GM19099 (cell line): Measurements from ENCODE around the gene RPS29.

ENCODE experiments used
- POLR2A ChIP-seq: IDR thresholded peaks from 3 replicates; pipeline ENCODE4 v1.6.1; 2011; ENCODE audit warnings: low read depth; ENCODE audit not compliant: insufficient read length; ENCODE audit errors: extremely low read depth

RPS29 gene

DNA sequence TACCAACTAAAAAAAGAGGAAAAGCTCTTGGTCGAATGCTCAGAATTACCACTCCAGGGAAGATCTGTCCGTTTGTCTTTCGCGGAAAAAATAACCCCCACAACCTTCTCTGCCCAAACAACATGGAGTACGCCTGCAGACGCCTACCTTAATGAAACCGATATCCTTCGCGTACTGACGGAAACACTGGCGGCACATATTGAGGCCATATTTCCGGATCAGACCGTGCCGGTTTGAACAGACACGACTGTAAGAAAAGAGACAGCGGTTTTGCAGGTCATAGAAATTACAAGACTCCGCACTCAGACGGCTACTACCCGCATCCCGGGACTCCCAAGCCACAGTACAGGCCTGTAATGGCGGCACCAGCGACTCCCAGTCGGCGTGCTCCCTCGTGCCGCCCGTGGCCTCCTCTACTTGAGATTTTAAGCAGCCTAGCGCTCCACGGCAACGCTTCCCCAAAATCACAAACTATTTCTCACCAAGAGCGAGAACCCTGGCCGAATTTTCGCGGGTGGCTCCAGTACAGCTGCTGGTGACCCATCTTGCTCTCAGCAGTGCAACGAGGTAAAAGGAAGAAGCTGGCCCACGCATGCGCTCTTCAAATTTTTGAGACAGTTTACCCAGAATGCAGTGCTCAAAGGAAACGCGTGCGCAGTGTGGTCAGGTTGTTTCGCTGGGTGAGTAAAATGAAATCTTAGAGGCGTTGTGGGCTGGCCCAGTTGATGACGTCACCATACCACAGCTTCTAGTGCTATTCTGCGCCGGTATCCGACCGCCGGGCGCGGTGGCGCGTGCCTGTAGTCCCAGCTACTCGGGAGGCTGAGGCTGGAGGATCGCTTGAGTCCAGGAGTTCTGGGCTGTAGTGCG is at the start of gene RPS29:
RPS29 (minus strand) TSS at position 578 of the 870 bp plus-strand sequence; CDS start at position 544, 34 bp downstream.
- TF ChIP-seq POLR2A, result peak; percentile 95

DNA sequence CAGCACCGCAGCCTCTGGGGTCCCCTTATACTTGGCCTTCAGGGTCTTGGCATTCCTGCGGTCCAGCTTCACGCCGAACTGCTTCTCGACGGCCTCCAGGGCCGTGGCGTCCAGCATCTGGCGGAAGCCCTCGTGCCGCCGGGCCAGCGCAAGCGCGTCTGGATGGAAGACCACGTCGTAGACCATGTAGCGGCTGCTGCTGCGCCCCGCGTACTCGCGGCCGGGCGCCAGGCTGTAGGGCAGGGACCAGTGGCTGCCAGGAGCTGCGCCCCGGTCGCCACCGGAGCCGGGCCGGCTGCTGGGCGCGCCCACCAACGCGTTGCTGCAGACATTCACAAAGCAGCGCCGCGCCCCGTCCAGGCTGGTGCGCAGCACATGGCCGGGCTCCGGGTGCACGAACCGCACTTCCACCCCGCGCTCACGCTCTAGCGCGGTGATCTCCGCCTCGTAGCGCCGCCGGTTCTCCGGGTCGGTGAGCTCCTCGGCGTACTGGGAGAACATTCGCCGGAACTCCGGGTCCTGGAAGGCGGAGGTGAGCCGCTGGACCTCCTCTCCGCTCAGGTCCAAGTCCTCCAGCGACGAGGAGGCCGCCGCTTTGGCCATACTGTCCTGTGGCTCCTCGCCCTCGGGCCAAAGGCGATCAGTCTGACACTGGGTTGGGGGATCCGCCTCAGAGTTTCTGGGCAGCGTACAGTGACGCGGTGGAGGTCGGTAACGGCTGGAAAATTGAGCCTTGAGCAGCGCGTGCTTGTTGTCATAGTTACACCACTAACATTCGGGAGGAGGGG is 48.6 kb upstream of the RPS29 start, which contains the start of gene DNAAF2:
DNAAF2 (minus strand) TSS at position 698 of the 788 bp plus-strand sequence; CDS start at position 603, 95 bp downstream.
- no peak for TF ChIP-seq POLR2A

DNA sequence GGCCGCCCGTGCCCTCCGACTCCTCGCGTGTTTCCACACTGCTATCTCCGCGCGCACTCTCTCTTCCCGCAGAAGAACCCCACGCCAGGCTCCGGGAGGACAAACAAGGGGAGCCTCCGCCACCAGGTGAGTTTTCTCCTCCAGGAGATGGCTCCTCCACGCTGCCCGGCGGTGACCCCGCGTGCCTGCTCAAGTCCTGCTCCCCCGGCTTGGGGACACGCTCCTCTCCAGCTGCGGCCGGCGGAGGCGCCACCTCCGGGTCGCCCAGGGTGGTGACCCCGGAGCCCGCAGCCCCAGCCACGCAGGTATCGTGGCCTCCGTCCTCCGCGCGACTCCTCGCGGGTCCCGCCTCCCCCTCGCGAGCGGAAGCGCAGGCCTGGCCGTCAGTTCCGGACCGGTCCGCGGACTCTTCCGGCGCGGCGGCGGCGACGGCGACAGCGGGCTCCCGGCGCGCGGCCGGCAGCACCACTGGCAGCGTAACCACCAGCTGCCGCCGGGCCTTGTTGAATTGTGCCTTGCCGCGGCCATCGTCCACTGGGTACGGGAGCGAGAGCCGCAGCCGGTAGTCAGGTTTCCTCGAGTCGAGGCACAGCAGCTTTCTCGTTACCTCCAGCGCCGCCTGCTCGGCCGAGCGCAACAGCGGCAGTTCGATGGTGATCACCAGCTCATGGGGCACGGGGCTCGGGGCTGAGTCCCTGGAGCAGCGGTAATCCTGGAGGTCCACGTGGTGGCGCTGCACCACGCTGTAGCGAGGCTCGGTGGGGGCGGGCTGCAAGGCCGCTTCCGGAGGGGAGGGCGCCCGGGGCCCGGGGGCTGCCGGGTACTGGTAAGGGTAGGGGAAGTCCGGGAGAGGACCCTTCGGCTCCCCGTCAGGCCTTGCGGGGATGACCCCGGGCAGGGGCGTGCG is 47.7 kb upstream of the RPS29 start:
- TF ChIP-seq POLR2A, result peak; percentile 91

DNA sequence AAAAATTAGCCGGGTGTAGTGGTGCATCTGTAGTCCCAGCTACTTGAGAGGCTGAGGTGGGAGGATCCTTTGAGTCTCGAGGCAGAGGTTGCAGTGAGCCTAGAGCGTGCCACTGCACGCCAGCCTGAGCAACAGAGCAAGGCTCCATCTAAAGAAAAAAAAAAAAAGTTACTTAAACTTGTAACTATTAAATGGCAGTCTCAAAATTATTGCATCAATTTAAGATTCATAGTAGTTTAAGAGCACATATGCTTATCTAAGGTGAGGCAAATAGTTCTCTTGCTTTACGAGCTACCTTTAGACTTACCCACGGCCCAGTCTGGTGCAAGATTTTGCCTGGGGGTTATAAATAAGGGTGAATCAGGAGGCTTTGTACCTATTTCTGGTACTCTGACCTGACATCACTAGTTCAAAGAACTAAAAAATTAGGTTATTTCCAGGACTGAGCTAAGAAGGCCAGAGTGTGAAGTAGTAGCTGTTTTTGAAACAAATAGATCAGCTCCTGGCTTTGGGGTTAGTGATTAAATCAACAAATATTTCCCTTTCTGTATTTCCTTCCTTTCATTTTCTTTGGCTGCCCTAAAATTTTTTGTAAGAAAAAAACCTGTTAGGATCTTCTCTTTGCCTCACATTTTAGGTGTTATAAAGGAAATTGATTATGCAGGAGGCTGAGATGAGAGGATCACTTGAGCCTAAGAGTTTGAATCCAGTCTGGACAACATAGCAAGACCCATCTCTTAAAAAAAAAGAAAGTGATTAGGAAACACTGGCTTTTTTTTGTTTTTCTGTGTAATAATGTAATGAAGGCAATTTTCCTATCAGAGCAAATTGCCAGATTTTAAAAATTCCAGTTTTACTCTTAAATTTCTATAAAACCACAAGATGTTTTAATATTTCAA is 38.0 kb upstream of the RPS29 start:
- no peak for TF ChIP-seq POLR2A

DNA sequence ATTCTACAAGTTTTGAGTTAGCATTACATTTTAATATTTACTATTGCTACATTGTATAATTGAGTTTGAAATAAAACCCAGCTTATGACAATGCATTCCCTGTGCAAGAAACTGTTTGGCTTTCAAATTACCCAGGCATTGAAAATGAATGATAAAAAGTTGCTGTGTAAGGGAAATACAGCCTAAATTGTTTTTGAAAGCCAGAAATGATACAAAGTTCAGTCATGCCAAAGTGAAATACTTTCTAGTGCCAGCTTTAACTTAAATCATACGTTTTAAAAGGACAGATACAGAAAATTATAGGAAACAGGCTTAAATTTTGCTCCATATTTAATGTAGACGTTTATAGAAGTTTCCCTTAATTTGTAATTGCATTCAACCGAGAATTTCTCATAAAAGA is 37.2 kb upstream of the RPS29 start:
- TF ChIP-seq POLR2A, result no peak

DNA sequence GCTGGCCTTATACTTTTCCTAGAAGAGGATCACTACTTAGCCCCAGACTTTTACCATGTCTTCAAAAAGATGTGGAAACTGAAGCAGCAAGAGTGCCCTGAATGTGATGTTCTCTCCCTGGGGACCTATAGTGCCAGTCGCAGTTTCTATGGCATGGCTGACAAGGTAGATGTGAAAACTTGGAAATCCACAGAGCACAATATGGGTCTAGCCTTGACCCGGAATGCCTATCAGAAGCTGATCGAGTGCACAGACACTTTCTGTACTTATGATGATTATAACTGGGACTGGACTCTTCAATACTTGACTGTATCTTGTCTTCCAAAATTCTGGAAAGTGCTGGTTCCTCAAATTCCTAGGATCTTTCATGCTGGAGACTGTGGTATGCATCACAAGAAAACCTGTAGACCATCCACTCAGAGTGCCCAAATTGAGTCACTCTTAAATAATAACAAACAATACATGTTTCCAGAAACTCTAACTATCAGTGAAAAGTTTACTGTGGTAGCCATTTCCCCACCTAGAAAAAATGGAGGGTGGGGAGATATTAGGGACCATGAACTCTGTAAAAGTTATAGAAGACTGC is 35.9 kb upstream of the RPS29 start:
- TF ChIP-seq POLR2A, result no peak

DNA sequence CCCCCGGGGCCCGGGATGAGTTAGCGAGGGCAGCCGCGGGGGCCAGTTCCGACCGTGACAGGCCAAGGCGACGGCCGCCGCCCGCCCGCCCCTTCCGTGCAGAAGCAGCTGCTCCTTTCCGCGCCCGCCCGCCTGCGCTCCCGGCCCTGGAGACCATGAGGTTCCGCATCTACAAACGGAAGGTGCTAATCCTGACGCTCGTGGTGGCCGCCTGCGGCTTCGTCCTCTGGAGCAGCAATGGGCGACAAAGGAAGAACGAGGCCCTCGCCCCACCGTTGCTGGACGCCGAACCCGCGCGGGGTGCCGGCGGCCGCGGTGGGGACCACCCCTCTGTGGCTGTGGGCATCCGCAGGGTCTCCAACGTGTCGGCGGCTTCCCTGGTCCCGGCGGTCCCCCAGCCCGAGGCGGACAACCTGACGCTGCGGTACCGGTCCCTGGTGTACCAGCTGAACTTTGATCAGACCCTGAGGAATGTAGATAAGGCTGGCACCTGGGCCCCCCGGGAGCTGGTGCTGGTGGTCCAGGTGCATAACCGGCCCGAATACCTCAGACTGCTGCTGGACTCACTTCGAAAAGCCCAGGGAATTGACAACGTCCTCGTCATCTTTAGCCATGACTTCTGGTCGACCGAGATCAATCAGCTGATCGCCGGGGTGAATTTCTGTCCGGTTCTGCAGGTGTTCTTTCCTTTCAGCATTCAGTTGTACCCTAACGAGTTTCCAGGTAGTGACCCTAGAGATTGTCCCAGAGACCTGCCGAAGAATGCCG is 35.1 kb upstream of the RPS29 start:
- TF ChIP-seq POLR2A, result no peak

DNA sequence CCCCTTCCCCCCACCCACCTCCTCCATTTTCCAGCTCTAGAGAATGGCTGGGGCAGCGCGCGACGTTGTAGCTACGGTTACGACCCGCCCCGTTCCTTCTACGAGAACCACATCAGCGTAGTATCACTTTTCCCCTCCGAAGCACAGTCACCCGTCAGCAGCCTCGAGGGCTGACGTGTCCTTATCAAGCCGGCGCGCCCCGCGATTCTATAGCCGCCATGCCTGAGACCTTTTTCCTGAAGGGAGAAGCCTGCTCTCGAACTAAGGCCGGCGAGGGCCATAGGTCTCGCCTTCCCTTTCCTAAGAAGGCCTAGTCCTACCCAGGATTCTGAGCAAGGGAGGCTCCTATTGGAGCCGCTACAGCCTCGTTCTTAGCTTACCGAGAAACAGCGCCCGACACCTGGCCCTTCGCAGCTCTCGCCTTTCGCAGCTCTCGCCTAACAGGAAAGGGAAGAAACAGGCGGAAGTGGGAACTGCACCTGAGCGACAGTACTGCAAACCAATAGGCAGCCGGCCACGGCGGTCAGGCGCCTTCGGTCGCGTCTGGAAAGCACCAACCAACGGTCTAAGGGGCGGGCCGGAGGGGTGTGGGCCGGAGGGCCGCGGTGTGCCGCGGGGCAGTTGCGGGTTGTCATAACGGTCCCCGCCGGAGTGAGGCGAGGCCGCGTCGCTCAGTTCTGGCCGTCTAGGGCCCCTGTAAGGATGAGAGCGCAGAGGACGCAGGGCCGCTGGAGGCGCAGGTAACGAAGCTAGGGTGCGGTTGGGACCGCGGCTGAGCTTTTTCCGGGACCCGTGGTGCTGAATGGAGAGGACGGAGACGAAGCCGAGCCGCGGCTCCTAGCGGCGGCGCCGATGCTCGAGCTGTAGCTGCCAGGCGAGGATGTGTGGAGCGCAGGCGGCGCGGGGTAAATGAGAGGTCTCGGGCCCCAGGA is 34.3 kb upstream of the RPS29 start, which contains the start of the genes MGAT2 and RPL36AL:
MGAT2 (plus strand) TSS at position 618 of the 932 bp plus-strand sequence. CDS start 470 bp downstream, outside the sequence.
RPL36AL (minus strand) TSS at position 445 of the 932 bp plus-strand sequence. CDS start 1,522 bp downstream, outside the sequence.
- peak; percentile 98 for TF ChIP-seq POLR2A

DNA sequence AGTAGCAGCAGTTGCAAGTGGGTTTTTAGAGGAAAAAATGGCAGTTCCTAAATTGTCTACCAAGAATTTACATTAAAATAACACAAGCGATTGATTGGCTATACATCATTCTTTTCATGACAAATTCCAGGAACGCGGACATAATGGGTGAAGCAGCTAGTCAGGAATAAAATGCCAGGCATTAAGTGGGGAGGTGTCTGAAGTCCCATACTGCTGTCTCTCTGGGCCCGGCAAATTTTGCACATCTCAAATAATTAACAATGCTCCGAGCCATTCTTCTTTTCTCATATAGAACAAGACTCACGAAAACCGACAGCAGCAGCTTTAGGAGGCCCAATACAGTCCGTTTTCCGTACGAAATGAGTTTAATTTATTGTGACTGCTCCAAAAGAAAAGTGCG is 33.5 kb upstream of the RPS29 start:
- no peak for TF ChIP-seq POLR2A

DNA sequence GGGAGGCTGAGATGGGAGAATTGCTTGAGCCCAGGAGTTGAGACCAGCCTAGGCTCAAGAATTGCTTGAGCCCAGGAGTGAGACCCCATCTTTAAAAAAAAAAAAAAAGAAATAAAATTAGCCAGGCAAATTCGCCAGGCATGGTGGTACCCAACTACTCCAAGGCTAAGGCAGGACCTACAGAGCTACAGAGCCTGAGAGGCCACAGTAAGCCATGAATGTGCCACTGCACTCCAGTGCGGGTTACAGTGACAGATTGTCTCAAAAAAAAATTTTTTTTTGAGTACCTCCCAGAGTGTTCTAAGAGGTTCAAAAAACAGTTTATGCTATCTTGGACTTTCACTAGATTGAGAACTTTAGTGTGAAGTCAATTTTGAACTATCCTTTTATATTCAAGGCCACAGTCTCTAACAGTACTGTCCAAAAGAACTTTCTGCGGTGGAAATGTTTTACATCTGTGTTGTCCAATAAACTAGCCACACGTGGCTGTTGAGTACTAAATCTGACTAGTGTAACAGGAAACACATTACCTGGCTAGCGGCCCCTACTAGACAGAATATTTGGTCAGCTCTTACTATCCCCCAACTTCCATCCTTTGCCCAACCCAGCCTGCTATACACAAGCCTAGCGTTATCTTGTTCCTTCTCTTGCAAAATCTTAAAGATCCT is 31.8 kb upstream of the RPS29 start:
- no peak for TF ChIP-seq POLR2A

DNA sequence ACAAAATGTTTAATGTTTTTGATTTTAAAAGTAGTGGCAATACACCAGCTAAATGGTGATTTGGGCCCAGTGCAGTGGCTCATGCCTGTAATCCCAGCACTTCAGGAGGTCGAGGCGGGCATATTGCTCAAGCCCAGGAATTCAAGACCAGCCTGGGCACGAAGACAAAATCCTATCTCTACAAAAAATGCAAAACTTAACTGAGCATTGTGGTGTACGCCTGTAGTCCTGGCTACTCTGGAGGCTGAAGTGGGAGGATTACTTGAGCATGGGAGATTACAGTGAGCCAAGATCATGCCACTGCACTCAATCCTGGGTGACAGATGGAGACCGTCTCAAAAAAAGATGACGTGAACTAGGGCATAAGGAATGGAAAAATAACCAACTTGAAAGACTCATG is 29.6 kb upstream of the RPS29 start:
- TF ChIP-seq POLR2A, result no peak
